RPMI7951 (cell line): ENCODE measurements around the gene RBPMS2. TPM values are rescaled to one million over a fixed set of nuclear protein-coding genes. Genes with fewer than 3 reads are reported as not detected.

Experiments
- DNase-seq: peaks from one replicate; pipeline ENCODE4 v3.0.0-alpha.2; 2012; ENCODE audit warnings: low read depth
- total RNA-seq: library from RNA; depleted of rRNA; stranded (reverse); fragments of >200 nt; shearing (Covaris generic); gene quantifications from 2 replicates; pipeline ENCODE4 v1.2.3, GENCODE V29; 2014; rRNA removed

Gene RBPMS2
- total RNA-seq, 1 experiment from 2014 or later: not detected

DNA sequence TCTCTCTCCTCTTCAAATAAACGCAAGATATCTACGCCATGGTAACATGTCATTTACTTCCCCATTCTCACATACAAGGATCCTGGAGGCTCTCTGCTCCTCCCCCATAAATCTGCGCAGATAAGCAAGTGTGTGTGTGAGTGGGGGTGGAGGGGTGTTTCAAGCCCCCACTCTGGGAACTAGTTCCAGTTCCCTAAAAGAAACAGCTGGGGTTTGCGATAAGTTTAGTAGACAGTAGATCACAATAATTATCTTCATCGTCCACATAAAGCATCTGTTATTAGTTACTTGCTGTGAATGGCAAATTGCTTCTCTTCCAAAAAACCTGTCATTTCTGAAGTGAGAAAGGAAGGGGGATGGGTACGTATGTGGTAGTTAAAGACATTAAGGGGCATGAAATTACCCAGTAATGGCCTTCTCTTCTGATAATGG, 79.8 kb downstream of the RBPMS2 start:
- no peak for DNase-seq

DNA sequence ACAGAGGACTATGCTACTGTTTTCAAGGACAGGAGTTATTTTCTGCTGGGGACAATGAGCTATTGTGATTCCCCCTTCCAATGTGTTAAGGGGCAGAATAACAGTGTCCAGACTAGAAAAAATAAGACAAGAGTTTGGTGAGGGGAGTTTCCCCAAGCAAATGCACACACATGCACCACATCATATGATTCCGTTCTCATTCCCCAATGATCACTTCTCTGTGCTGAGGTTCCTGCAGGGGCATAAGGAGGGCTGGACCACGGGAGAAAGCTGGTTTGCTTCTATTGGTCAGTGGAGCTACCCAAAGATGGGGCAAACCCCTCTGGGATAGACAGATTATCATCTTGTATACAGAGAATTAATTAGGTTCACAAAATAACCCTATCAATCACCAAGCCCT, 80.6 kb downstream of the RBPMS2 start:
- no peak for DNase-seq

DNA sequence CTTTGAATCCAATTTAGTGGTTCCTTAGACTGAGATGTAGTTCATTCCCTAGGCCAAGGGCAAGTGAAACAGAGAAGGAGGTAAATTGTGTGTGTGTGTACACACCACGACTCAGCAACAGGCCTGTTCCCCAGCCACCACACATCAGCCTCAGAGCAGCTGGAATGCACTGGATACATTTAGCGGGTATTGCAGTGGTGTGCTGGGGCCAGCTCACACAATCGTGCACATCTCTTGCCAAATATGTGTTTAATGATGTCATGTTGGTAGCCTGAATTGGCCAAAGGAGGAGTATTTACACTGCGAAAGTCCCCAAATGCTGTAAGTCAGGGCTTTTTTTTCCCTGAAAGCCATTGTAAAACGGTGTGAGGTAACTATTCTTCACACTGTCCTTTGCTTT, 82.3 kb downstream of the RBPMS2 start:
- peak; percentile 30 for DNase-seq

DNA sequence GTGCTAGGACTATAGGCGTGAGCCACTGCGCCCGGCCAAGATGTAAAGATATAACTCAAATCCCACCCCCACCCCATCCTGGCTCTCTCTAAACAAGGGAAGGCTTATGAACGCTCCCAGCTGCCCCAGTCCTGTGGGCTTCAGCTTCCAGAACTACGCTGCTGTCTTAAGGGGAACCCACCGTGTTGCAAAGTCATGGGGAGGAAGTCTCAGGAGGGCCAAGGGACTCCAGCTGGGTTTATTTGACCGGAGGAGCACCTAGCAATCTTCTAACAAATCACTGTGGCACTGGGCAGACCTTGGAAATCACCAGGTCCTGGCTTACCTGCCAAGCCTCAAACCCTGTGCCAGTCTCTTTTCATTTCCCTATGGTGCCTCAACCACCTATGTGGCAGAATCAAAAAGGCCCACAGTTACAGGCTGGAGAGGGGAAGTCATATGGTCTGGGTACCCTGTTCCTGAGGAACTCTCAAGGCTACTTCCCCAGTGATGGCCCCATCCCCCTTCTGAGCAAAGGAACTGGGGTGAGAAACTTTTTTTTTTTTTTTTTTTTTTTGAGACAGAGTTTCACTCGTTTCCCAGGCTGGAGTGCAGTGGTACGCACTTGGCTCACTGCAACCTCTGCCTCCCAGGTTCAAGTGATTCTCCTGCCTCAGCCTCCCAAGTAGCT, 83.4 kb downstream of the RBPMS2 start:
- no peak for DNase-seq

DNA sequence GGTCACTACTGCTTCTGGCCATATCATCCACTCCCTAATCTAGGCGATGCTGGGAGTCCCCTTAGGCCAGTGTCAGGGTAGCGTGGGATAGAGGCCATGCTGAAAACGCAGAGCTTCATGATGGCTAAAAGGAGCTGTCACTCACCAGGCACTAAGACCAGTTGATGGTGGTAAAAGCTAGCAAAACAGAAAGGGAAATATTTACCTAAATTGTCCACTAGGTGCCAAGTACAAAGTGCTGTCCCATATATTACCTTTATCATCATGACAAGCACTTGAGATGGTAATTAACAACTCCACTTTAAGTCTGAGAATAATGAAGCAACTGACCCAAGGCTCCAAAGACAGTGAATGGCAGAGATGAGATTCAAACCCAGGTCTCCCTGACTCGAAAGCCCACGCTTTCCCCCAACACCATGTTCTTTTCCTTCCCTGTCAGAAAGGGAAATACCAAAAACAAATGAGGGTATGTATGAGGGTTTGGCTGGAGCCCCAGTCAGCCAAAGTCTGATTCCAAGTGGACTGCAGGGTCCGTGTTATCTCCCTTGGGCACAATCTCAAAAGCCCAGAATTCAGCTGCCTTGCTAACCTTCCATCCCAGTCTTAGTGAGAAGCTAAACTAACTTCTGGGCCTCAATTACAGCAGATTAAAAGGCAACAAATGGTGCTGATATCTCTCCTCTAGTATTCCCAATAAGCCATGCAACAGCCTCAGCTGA, 84.7 kb downstream of the RBPMS2 start:
- DNase-seq: no peak

DNA sequence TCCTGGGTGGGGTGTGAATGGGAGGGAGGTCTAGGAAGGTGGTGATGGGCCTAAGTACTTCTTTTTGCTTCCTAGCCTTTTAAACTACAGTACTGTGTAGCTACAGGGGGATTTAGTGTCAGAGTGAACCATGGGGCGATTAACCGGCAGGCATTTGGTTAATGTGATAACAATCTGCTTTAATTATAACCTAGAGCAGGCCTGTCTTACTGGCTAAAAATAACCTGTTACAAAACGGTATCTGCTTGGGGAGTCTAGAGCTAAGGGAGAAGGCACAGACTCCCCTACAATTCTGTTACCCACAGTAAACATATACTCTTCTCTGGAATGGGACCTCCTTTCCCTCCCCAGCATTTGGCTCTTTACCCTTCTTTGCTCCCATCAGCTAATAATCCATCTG, 85.4 kb downstream of the RBPMS2 start:
- no peak for DNase-seq

Other genes with a start within 250 kb of the RBPMS2 start
- gene PIF1, start 50.1 kb upstream of the RBPMS2 start, total RNA-seq: 13.8 and 19.5 TPM in 2 replicates
- 18.5 and 22.3 TPM in 2 replicates for gene PLEKHO2, start 66.3 kb upstream of the RBPMS2 start, total RNA-seq
- 8.1 and 8.5 TPM in 2 replicates for gene ANKDD1A, start 136.3 kb upstream of the RBPMS2 start, total RNA-seq
- 80.7 and 94.9 TPM in 2 replicates for gene SPG21, start 214.3 kb upstream of the RBPMS2 start, total RNA-seq